ENCODE data around the gene BLMH.
"Not testable (repeated sequence)": the region's sequence is repeated elsewhere in the genome, so short reads cannot be mapped to it uniquely, and the experiment has no call there.

The BLMH gene

DNA sequence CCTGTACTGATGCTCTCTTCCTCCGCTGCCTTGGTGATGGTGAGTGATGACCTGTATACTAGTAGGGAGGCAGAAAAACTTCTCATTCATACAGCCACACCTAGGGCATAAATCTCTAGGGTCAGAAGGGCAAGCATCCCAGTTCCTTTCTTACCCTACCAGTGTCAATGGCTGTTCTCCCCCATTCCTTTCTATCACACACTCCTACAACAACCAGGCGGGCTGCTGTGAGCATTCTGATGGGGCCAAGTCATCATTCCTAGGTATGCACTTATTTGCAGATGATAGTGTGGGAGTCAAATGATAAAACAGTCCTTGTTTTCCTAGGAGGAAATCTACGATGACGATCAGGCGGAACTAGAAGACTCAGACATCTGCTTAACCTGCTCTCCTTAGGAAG, 42.3 kb downstream of the BLMH start:
- no peak for DNase-seq (ENCODE audit: low spot score)

GRCh38 chr17:30248786-30249185, 43.0 kb downstream of the BLMH start:
- DNase-seq (ENCODE audit: low spot score), result no peak

DNA sequence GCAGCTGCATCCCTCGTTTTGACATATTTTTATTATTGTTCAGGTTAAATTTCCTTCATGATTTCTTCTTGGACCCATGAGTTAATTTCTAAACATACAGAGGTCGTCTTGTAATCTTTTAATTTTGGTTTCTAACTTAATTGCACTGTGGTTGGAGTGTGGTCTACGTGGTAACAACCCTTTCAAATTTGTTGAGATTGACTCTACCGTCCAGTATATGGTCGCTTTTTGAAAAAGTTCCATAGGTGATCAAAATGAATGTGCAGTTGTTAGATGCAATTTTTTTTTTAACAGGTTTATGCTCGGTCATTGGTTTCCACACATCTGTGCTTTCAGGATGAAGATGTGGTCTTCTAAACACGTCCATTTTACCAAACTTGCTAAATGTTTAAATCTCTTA, 45.3 kb downstream of the BLMH start:
- DNase-seq (ENCODE audit: low spot score), result no peak

- DNase-seq (ENCODE audit: low spot score), result peak; percentile 70
Measured at GRCh38 chr17:30244853-30245385, 46.8 kb downstream of the BLMH start.

DNA sequence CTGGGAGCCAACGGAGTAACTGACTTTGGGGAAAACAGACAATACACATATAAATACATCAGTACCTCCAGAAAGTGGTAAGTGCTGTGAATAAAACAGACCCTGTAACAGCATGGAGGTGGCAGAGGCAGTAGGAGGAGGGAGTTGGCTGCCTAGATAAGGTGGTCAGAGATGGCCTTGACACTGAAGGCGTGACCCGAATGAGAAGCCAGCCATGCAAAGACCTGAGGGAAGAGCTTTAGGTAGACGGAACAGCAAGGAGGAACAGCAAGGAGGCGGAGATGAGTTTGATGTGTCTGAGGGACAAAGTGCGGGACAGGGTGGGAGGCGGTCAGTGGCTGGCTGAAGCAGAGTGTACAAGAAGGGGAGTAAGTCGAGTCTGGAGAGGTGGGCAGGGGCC, 48.2 kb downstream of the BLMH start:
- no peak for DNase-seq (ENCODE audit: low spot score)

DNA sequence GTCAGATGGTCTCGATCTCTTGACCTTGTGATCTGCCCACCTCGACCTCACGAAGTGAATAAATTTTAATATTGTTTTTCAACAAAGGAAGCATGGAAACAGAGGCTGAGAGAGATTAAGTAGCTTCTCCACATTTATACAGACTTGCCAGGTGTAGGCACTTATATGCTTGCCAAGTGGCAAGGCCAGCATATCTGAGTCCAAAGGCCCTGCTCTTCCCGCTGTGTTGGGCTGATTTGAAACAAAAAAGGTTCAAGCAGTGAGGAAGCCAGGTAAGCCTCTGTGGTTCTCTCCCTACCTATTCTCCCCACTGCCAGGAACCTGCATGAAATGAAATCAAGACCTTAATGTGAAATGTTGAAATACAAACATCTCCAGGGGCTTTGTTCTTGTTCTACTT, 48.7 kb downstream of the BLMH start:
- no peak for DNase-seq (ENCODE audit: low spot score)

DNA sequence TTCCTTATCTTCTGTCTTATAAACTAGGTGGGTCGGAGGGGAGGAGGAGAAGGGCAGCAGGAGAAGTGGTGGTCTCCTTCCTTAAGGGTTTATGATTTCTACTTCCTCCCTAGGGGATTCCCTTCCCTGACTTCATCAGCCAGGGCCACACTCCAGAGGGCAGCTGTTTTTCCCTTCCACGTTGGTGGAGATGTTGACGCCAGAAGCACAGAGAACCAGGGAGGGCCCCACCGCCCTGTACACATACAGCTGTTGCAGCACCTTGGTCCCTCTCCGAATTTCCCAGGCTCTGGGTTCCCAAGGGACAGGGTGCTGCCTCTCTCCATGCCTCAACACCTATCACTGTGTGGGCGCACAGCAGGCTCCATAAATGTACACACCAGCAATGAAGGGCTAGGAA, 50.7 kb downstream of the BLMH start:
- DNase-seq (ENCODE audit: low spot score), result no peak

GRCh38 chr17:30240177-30240576, 51.6 kb downstream of the BLMH start:
- no peak for DNase-seq (ENCODE audit: low spot score)

- no peak for DNase-seq (ENCODE audit: low spot score)
Measured at GRCh38 chr17:30239089-30239462, 52.7 kb downstream of the BLMH start.

DNA sequence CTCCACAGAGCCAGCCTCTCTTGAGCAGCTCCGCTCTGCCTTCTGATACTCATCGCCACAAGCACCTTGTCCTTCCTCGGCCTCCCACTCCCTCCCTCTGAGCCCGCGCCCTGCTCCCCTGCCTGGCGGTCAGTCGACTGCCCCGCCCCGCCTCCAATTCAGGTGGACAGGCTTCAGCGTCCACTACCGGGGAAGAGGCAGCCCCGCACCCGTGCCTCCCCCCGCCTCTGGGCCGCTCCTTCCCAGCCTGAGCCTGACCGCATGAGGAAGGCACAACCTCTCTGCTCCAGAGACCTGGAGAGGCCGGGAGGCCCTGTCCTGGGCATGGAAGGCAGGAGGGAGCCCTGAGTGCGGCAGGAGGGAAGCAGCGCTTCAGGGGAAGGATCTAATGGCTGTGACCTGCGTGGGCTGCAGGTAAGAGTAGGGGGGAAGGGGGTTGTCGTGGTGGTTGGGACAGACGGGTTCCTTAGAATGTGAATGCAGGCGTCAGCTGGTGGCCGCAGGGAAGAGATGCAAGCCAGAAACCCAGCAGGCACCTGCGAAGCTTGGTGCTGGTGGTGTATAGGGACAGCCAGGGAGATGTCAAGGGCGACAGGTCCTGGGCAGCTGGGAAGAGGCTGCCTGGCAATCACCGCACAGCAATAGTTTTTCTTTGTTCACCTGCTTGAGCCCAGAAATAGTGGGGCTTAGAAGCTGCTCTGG, 53.2 kb downstream of the BLMH start:
- DNase-seq (ENCODE audit: low spot score), result no peak

DNA sequence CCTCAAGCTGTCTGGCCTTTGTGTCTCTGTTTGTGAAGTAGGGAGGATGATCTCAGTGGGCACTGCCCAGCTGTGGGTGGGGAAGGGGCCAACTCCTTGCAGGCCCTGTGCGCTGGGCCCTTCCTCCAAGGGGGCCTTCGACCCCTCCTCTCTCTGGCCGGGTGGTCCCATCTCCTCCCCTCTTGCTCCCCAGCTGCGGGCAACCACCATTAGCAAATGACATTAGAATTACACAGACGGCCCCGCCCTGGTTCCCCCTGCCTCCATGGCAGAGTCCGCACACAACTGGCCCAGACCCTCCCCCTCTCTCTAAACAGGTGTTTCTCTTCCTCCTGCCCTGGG, 53.8 kb downstream of the BLMH start:
- DNase-seq (ENCODE audit: low spot score), result no peak

DNA sequence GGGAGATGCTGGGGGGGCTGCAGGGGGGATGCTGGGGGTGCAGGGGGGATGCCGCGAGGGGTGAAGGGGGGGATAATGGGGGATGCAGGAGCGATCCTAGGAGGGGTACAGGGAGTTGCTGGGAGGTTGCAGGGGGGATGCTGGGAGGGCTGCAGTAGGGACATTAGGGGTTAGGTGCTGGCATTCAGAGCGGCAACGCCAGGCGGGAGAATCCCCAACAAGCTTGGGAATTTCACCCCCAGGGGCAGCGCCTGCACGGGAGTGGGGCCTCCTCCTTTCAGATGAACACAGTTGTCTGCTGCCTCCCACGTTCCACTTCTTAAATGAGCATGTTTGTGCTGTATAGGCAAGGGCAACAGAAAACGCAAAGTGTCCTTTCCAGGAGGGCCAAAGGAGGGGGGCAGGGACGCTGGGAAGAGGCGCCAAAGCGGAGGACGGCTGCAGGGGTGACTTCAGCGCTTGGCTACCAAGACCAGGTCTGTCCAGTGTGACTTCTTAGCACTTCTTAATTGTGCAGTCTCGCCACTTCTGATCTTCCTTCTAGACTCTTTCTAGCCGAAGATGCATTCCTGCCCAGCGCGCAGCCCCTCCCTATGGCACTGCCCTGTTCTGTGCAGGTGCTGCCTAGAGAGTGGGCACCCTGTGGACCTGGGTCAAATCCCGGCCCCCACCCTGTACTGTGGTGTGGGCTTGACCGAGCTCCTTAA, 54.3 kb downstream of the BLMH start:
- no peak for DNase-seq (ENCODE audit: low spot score)

DNA sequence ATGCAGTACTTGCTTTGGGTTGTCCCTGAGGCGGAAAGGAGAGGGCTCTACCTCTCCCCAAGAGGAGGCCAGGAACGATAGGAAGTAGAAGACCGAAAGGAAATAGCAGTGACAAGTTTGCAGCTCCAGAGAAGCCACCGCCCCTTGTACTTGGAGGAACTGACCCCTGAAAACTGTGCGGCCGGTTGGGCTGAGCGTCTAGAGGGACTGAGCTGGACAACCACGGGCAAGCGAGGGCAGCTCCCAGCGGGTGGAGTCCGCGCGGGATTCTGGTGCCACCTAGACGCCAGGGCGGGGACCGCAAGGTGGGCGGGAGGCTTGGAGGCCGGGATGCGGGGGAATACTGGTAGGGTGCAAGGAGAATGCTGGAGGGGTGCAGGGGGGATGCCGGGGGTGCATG, 55.0 kb downstream of the BLMH start:
- DNase-seq (ENCODE audit: low spot score), result peak; percentile 74

DNA sequence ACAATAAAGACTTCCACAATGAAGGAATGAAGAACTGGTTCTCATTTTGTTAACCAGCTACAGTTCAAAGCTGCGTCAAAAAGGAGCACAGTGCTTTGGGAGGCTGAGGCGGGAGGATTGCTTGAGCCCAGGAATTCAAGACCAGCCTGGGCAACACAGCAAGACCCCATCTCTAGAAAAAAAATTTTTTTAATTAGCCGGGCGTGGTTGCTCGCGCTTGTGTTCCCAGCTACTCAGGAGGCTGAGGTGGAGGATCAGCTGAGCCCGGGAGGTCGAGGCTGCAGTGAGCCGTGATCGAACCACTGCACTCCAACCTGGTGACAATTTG, 55.5 kb downstream of the BLMH start:
- DNase-seq (ENCODE audit: low spot score), result no peak

DNA sequence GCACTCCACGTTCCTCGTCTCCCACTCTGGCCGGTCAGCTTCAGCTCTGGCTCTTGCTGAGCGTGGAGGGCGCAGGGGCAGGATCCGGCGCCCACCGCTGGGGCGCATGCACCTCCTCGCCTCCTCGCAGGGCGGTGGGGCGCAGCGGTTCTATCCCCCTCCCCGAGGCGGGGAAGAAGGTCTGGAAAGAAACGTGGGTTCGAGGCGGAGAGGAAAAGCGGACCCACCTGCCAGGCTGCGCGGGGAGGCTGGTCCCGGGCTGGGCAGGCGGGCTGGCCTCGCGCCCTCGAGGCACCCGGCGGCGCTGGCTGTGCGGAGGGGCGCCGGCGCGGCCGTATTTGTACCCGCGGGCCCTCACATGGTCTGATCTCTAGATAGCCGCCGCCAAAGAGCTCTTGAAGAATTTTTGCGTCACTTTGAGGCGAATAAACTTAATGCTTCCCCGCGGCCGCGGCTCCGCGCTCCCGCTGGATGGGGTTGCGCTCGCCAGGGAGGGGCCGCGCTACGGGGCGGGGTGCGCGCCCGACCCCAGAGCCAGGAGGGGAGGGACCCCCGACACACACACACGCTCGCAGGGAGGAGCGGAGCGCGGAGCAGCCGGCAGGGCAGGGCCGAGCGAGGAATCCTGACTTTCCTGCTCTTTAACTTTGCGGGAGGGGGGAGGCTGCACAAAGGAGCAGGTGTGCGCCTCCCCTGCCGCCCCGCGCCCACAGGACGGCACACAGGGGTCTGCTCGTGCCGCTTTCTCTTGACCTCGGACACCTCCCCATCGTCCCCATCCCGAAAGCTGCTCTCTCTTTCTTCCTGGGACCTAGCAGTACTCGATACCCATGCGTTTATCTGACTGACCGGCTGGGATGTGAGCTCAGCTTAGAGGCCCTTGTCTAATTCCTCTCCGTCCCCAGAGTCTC, 56.1 kb downstream of the BLMH start, which contains the start of gene SLC6A4:
Gene SLC6A4, minus strand, starts transcription at position 312 of the 911 bp plus-strand sequence. CDS start 13,739 bp downstream, outside the sequence.
- DNase-seq (ENCODE audit: low spot score), result peak; percentile 58

DNA sequence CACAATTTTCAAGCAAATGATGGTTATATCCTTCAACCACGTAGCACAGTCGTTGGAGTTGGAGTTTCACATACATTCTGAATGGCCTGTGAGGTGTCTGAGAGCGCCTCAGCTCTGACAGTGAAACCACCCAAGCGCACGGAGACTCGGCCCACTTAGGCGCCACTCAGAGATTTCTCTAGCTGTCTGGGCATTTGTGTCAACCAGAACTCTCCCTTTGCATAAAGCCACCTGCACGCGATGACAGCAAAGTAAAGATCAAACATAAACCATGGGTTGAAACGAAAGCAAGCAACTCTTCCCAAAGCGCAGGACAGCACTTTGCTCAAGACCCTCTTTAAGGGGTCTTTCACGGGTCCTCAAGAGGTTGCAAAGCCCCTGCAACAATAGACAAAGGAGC, 56.8 kb downstream of the BLMH start:
- DNase-seq (ENCODE audit: low spot score), result no peak

DNA sequence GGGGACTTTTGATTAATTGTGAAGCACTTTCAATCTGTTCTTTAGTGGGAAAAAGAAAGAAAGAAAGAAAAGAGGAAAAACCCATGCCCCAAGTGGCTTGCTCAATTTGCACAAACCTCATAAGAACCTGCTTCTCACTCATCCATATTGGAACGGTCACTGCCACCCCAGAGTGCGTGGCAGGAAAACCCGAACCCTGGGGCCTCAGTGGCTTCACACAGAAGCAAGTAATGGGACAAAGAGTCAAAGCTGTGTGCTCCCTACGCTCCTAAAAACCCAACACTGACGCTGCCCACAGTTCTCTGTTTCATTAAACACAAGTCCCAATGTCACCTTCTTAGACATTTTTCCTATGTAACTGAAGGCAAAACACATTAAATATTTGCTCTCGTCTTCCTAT, 57.4 kb downstream of the BLMH start:
- no peak for DNase-seq (ENCODE audit: low spot score)

- DNase-seq (ENCODE audit: low spot score), result no peak
Measured at GRCh38 chr17:30232824-30233427, 58.8 kb downstream of the BLMH start.

DNA sequence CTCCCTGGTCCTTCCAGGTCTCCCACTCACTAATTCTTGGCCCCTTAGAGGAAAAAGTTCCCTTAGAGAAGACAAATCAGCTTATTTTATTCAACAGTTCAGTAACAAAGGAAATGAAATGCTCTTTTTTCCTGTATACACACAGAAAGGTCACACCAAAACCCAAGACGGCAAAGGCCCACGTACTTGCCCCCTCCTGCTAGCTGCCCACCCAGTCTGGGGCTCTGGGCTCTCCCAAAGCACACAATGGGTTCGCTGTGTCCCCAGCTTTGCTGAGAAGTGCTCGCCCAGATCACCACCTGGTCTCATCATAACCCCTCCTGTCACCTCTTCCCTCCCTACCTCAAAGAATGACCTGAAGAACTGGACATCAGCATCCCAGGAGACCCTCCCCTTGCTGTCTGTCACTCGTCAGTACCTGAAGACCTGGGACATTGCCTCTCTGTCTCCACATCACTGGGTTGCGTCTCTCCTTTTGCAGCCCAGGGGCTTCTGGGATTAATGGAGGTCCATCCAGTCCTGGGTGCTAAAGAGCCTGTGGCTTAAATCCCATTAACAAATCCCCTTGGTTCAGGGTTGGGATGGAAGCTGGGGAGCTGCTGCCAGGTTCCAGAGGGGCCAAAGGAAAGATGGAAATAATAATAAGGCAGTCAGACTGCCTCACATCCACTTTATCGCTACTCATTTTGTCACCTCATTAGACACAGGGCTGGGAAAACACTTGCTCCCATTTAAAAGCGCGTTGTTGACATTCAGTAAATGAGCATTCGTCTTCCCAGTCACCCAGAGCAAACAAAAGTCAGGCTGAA, 59.5 kb downstream of the BLMH start:
- DNase-seq (ENCODE audit: low spot score), result no peak

GRCh38 chr17:30230596-30231125, 61.1 kb downstream of the BLMH start:
- no peak for DNase-seq (ENCODE audit: low spot score)

DNA sequence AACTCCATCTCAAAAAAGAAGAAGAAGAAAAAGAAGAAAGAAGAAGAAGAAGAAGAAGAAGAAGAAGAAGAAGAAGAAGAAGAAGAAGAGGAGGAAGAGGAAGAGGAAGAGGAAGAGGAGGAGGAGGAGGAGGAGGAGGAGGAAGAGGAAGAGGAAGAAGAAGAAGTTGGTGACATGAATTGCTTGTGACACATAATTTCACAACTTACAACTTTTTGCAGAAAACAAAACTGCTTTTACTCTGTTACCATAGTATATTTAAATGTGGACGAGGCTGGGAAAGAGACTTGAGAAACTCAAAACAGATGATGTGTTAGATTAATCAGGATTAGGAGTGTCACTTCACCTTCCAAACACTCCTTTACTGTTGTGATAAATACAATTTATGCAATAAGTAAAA, 61.7 kb downstream of the BLMH start:
- DNase-seq (ENCODE audit: low spot score), result not testable (repeated sequence)

Data from AG08396 (cell line).